Hepatocyte (in vitro differentiated cells): ENCODE measurements around the gene RARB. TPM values are rescaled to one million over a fixed set of nuclear protein-coding genes. Genes with fewer than 3 reads are reported as not detected.

Experiments
- DNase-seq: peaks from one replicate; pipeline ENCODE4 v3.0.0-alpha.2; 2016; ENCODE audit warnings: low spot score
- H2AFZ ChIP-seq: fragments of 200-600 bp; sonication (generic); 2 replicates; pipeline ENCODE4 v1.6.0; 2016; ENCODE audit warnings: antibody characterized with exemption, mild to moderate bottlenecking
- H3K27ac ChIP-seq: fragments of 200-600 bp; sonication (generic); 2 replicates; pipeline ENCODE4 v1.5.1; 2016; ENCODE audit warnings: mild to moderate bottlenecking
- H3K27me3 ChIP-seq: fragments of 200-600 bp; sonication (generic); 2 replicates; pipeline ENCODE4 v1.6.1; 2016
- H3K36me3 ChIP-seq: fragments of 200-600 bp; sonication (generic); replicated peaks from 2 replicates; pipeline ENCODE4 v1.5.1; 2016; ENCODE audit warnings: low read depth; ENCODE audit not compliant: insufficient read depth
- H3K4me1 ChIP-seq: fragments of 200-600 bp; sonication (generic); 2 replicates; pipeline ENCODE4 v1.5.1; 2016; ENCODE audit warnings: mild to moderate bottlenecking, moderate library complexity; ENCODE audit not compliant: insufficient read depth
- H3K4me2 ChIP-seq: fragments of 200-600 bp; sonication (generic); 2 replicates; pipeline ENCODE4 v1.6.0; 2016
- H3K4me3 ChIP-seq: fragments of 200-600 bp; sonication (generic); 2 replicates; pipeline ENCODE4 v1.5.1; 2016; ENCODE audit warnings: mild to moderate bottlenecking
- H3K79me2 ChIP-seq: fragments of 200-600 bp; sonication (generic); 2 replicates; pipeline ENCODE4 v1.6.0; 2017; ENCODE audit warnings: mild to moderate bottlenecking
- H3K9me2 ChIP-seq: fragments of 200-600 bp; sonication (generic); replicated peaks from 2 replicates; pipeline ENCODE4 v1.6.0; 2017; ENCODE audit warnings: mild to moderate bottlenecking; ENCODE audit not compliant: insufficient read depth
- H3K9me3 ChIP-seq: fragments of 200-600 bp; sonication (generic); 2 replicates; pipeline ENCODE4 v1.5.1; 2016; ENCODE audit warnings: low read depth, mild to moderate bottlenecking
- H4K20me1 ChIP-seq: fragments of 200-600 bp; sonication (generic); 2 replicates; pipeline ENCODE4 v1.6.0; 2016; ENCODE audit warnings: mild to moderate bottlenecking; ENCODE audit not compliant: insufficient read depth, poor library complexity, severe bottlenecking
- CTCF ChIP-seq: fragments of 200-600 bp; sonication (generic); IDR thresholded peaks from 2 replicates; pipeline ENCODE4 v1.5.1; 2016; ENCODE audit warnings: antibody characterized with exemption, mild to moderate bottlenecking; ENCODE audit not compliant: poor library complexity
- EZH2 ChIP-seq: fragments of 200-600 bp; sonication (generic); IDR thresholded peaks from 2 replicates; pipeline ENCODE4 v1.6.1; 2016; ENCODE audit warnings: antibody characterized with exemption, mild to moderate bottlenecking, borderline replicate concordance
- EZH2phosphoT487 ChIP-seq: fragments of 200-600 bp; sonication (generic); IDR thresholded peaks from one replicate; pipeline ENCODE4 v1.6.1; 2018; ENCODE audit warnings: antibody characterized with exemption, mild to moderate bottlenecking, low read depth, moderate library complexity; ENCODE audit not compliant: unreplicated experiment, severe bottlenecking
- WGBS: methylation state at CpG from one replicate; pipeline ENCODE4 v1.1.6; 2016; ENCODE audit warnings: low lambda C conversion rate; ENCODE audit errors: missing lambda C conversion rate; 5-methylcytosine and 5-hydroxymethylcytosine counted together
- polyA plus RNA-seq: library from polyadenylated mRNA; unstranded; fragments of >200 nt; fragmentation: Nextera tagmentation; extraction: Ambion mirVana; gene quantifications from 2 replicates; pipeline ENCODE4 v1.2.1, GENCODE V29; 2016
- total RNA-seq: library from RNA; depleted of rRNA; stranded (reverse); fragments of >200 nt; gene quantifications from 2 replicates; pipeline ENCODE4 v1.2.3, GENCODE V29; 2014

RARB gene
- total and polyA plus RNA-seq, 2 experiments from 2014 or later: 22.2 to 30.7 TPM

GRCh38 chr3:25548836-25549235 is 120.8 kb downstream of the RARB start:
- 82% methylated on average over 2 of the region's 2 CpGs for WGBS

GRCh38 chr3:25552251-25552650 is 124.2 kb downstream of the RARB start:
- H3K27me3 ChIP-seq: no peaks in the 10 kb centered on the region
- H3K4me2 ChIP-seq: no peak overlapping the region
- no peak for TF ChIP-seq EZH2
- no peak for TF ChIP-seq CTCF
- TF ChIP-seq EZH2phosphoT487: no peak
- H3K27ac ChIP-seq: no peak overlapping the region
- no peaks in the 10 kb centered on the region for H4K20me1 ChIP-seq
- H2AFZ ChIP-seq: no peak overlapping the region
- WGBS: 83% methylated on average over 3 of the region's 3 CpGs
- no peak overlapping the region for H3K4me3 ChIP-seq
- no peaks in the 10 kb centered on the region for H3K9me3 ChIP-seq
- H3K36me3 ChIP-seq: no peaks in the 10 kb centered on the region
- peaks cover 22% of the 10 kb centered on the region for H3K79me2 ChIP-seq
- no peaks in the 10 kb centered on the region for H3K9me2 ChIP-seq
- no peaks in the 10 kb centered on the region for H3K4me1 ChIP-seq
- no peak for DNase-seq

More at GRCh38 chr3:25548836-25549235, 120.8 kb downstream of the RARB start:
- no peaks in the 10 kb centered on the region for H4K20me1 ChIP-seq
- H3K27ac ChIP-seq: no peak overlapping the region
- H3K79me2 ChIP-seq: peaks cover 33% of the 10 kb centered on the region
- H3K36me3 ChIP-seq: no peaks in the 10 kb centered on the region
- no peak overlapping the region for H3K4me2 ChIP-seq
- no peaks in the 10 kb centered on the region for H3K4me1 ChIP-seq
- TF ChIP-seq EZH2 (no peak), CTCF (no peak)
- H3K9me3 ChIP-seq: no peaks in the 10 kb centered on the region
- H3K27me3 ChIP-seq: no peaks in the 10 kb centered on the region
- no peaks in the 10 kb centered on the region for H3K9me2 ChIP-seq
- H2AFZ ChIP-seq: no peak overlapping the region
- no peak overlapping the region for H3K4me3 ChIP-seq
- no peak for DNase-seq

- H2AFZ ChIP-seq: no peak overlapping the region
- H3K4me1 ChIP-seq: no peaks in the 10 kb centered on the region
- H3K9me2 ChIP-seq: no peaks in the 10 kb centered on the region
- H3K79me2 ChIP-seq: peaks cover 16% of the 10 kb centered on the region
- 94% methylated on average over 7 of the region's 7 CpGs for WGBS
- no peak for DNase-seq
- no peak for TF ChIP-seq EZH2
- TF ChIP-seq EZH2phosphoT487: no peak
- TF ChIP-seq CTCF: no peak
- H3K4me2 ChIP-seq: no peak overlapping the region
- H3K4me3 ChIP-seq: no peak overlapping the region
- H3K36me3 ChIP-seq: no peaks in the 10 kb centered on the region
- no peaks in the 10 kb centered on the region for H3K9me3 ChIP-seq
- H3K27me3 ChIP-seq: no peaks in the 10 kb centered on the region
- H4K20me1 ChIP-seq: no peaks in the 10 kb centered on the region
- H3K27ac ChIP-seq: no peak overlapping the region
These were observed 126.3 kb downstream of the RARB start for GRCh38 chr3:25554376-25554775.
